Caco-2 (cell line): ENCODE measurements around the gene SLC22A4. TPM values are rescaled to one million over a fixed set of nuclear protein-coding genes. Genes with fewer than 3 reads are reported as not detected.

Experiments
- BruUV-seq: library from RNA; stranded (reverse); fragments of 400-500 nt; replicated peaks from 2 replicates; lab custom pipeline; 2021; lab: Mats Ljungman, UMichigan
- CTCF ChIA-PET: fragments of 300-600 bp; sonication (Branson Sonifier 250); formaldehyde crosslinking; loops from one replicate; lab custom pipeline; 2022; ENCODE audit warnings: antibody characterized with exemption; lab: Charles Lee
- POLR2A ChIA-PET: fragments of 300-600 bp; sonication (Branson Sonifier 250); formaldehyde crosslinking; loops from one replicate; lab custom pipeline; 2022; ENCODE audit warnings: antibody characterized with exemption; lab: Charles Lee
- DNase-seq, 2 experiments: peaks; one replicate each; pipeline versions ENCODE4 v3.0.0 to v3.0.0-alpha.2; 2020 to 2022
- H3K27me3 ChIP-seq: replicated peaks from 2 replicates; pipeline ENCODE4 v1.6.0; 2011; ENCODE audit warnings: low read length; ENCODE audit not compliant: control insufficient read depth, insufficient read depth
- H3K36me3 ChIP-seq: 2 replicates; pipeline ENCODE4 v1.5.1; 2011; ENCODE audit warnings: low read length; ENCODE audit not compliant: control insufficient read depth, insufficient read depth
- H3K4me1 ChIP-seq: fragments of 250-450 bp; sonication (Bioruptor Pico); 2 replicates; pipeline ENCODE4 v1.5.1; 2020; ENCODE audit warnings: mild to moderate bottlenecking
- H3K4me3 ChIP-seq: 2 replicates; pipeline ENCODE4 v1.5.1; 2011; ENCODE audit warnings: low read depth, mild to moderate bottlenecking, control low read depth, low read length
- H3K9me3 ChIP-seq: fragments of 250-450 bp; sonication (Bioruptor Pico); 2 replicates; pipeline ENCODE4 v1.5.1; 2020; ENCODE audit warnings: mild to moderate bottlenecking, moderate library complexity
- H3K27ac Mint-ChIP-seq: one replicate; pipeline ENCODE4 v1.8.0; 2022; ENCODE audit warnings: mixed read lengths; ENCODE audit not compliant: unreplicated experiment
- H3K27me3 Mint-ChIP-seq: one replicate; pipeline ENCODE4 v1.8.0; 2022; ENCODE audit warnings: mixed read lengths; ENCODE audit not compliant: insufficient read depth, unreplicated experiment
- H3K36me3 Mint-ChIP-seq: one replicate; pipeline ENCODE4 v1.8.0; 2022; ENCODE audit warnings: mild to moderate bottlenecking, mixed read lengths; ENCODE audit not compliant: insufficient read depth, unreplicated experiment
- H3K4me1 Mint-ChIP-seq: one replicate; pipeline ENCODE4 v1.8.0; 2022; ENCODE audit warnings: low read depth, mixed read lengths; ENCODE audit not compliant: unreplicated experiment
- H3K4me3 Mint-ChIP-seq: one replicate; pipeline ENCODE4 v1.8.0; 2022; ENCODE audit warnings: mild to moderate bottlenecking, moderate library complexity, mixed read lengths; ENCODE audit not compliant: unreplicated experiment
- H3K9me3 Mint-ChIP-seq: one replicate; pipeline ENCODE4 v1.8.0; 2022; ENCODE audit warnings: mixed read lengths; ENCODE audit not compliant: unreplicated experiment
- CTCF ChIP-seq, 2 experiments: fragments of 200-600 bp in 1 of 2; IDR thresholded peaks; 1 replicate in 1 of 2; 2 replicates in 1 of 2; pipeline versions ENCODE4 v1.5.1 to v1.8.0; 2011 to 2022; ENCODE audit warnings: antibody characterized with exemption in 1 of 2, control low read depth in 1 of 2, inconsistent platforms in 1 of 2, low read depth in 1 of 2, low read length in 1 of 2, mild to moderate bottlenecking in 1 of 2, moderate library complexity in 1 of 2; ENCODE audit not compliant: insufficient read depth in 1 of 2, severe bottlenecking in 1 of 2, unreplicated experiment in 1 of 2
- intact Hi-C: fragments of 100-400 bp; cut with micrococcal nuclease; formaldehyde crosslinking; loops from one replicate; pipeline ENCODE4 v1.10.0; 2022; ENCODE audit not compliant: unreplicated experiment
- total RNA-seq: library from RNA; stranded (reverse); gene quantifications from 2 replicates; pipeline ENCODE4 v1.2.3, GENCODE V29; 2022

SLC22A4 gene
- total RNA-seq, 1 experiment from 2014 or later: 1.5 TPM

GRCh38 chr5:132283423-132284043, 10.7 kb upstream of the SLC22A4 start:
- H3K27ac Mint-ChIP-seq: no peak overlapping the region
- no peaks in the 10 kb centered on the region for H3K27me3 Mint-ChIP-seq
- H3K36me3 ChIP-seq: no peaks in the 10 kb centered on the region
- peak; percentile 43 to 49 for TF ChIP-seq CTCF (IDR thresholded peaks at IDR 0.05; ENCODE audit: insufficient read depth in 1 of 2, low read depth in 1 of 2, low read length in 1 of 2, severe bottlenecking in 1 of 2, unreplicated experiment in 1 of 2)
- no peak overlapping the region for H3K4me3 Mint-ChIP-seq
- peak in 1 of 2 experiments; percentile 39 for DNase-seq
- H3K36me3 Mint-ChIP-seq: no peaks in the 10 kb centered on the region
- no peak overlapping the region for H3K4me3 ChIP-seq
- ChIA-PET CTCF (interaction anchor here (1.0 kb wide), 1 partner anchor 46 kb away, joined by 3 read pairs; no protein-coding TSS in a partner anchor), POLR2A (no interaction called here)
- H3K27me3 ChIP-seq: no peaks in the 10 kb centered on the region
- no peaks in the 10 kb centered on the region for H3K9me3 ChIP-seq
- intact Hi-C loops: loop anchor here (1.0 to 2.0 kb wide), 2 partner anchors 10 to 45 kb away; no protein-coding TSS in a partner anchor
- H3K9me3 Mint-ChIP-seq: peaks cover 9% of the 10 kb centered on the region
- peaks cover 13% of the 10 kb centered on the region for H3K4me1 ChIP-seq
- BruUV-seq: no TSS peak
- peaks cover 18% of the 10 kb centered on the region for H3K4me1 Mint-ChIP-seq

GRCh38 chr5:132289097-132289496, 5.1 kb upstream of the SLC22A4 start:
- intact Hi-C loops: no loop called here
- no peak for TF ChIP-seq CTCF (IDR thresholded peaks at IDR 0.05; ENCODE audit: insufficient read depth in 1 of 2, low read depth in 1 of 2, low read length in 1 of 2, severe bottlenecking in 1 of 2, unreplicated experiment in 1 of 2)
- H3K4me3 Mint-ChIP-seq: no peak overlapping the region
- Histone ChIP-seq H3K4me1 (peaks cover 4% of the 10 kb centered on the region; the same call in 1 of the 2 replicates), H3K27me3 (no peaks in the 10 kb centered on the region), H3K4me3 (no peak overlapping the region), H3K36me3 (no peaks in the 10 kb centered on the region), H3K9me3 (no peaks in the 10 kb centered on the region)
- H3K27ac Mint-ChIP-seq: no peak overlapping the region
- peaks cover 9% of the 10 kb centered on the region for H3K36me3 Mint-ChIP-seq
- CTCF ChIA-PET: no interaction called here
- H3K9me3 Mint-ChIP-seq: no peaks in the 10 kb centered on the region
- POLR2A ChIA-PET: no interaction called here
- no peaks in the 10 kb centered on the region for H3K27me3 Mint-ChIP-seq
- no peak for DNase-seq
- H3K4me1 Mint-ChIP-seq: peaks cover 12% of the 10 kb centered on the region
- no TSS peak for BruUV-seq

- CTCF ChIA-PET: interaction anchor here (1.0 kb wide), 1 partner anchor 205 kb away, joined by 3 read pairs; no protein-coding TSS in a partner anchor
- H3K36me3 Mint-ChIP-seq: peaks cover 18% of the 10 kb centered on the region
- peaks cover 12% of the 10 kb centered on the region for H3K4me1 Mint-ChIP-seq
- BruUV-seq: no TSS peak
- POLR2A ChIA-PET: interaction anchor here (0.5 kb wide), 1 partner anchor 10 kb away, joined by 3 read pairs; no protein-coding TSS in a partner anchor
- H3K4me3 Mint-ChIP-seq: no peak overlapping the region
- no peaks in the 10 kb centered on the region for H3K36me3 ChIP-seq
- H3K9me3 ChIP-seq: no peaks in the 10 kb centered on the region
- no peak overlapping the region for H3K27ac Mint-ChIP-seq
- no peak overlapping the region for H3K4me3 ChIP-seq
- H3K9me3 Mint-ChIP-seq: no peaks in the 10 kb centered on the region
- no peak for DNase-seq
- no peaks in the 10 kb centered on the region for H3K27me3 ChIP-seq
- H3K27me3 Mint-ChIP-seq: no peaks in the 10 kb centered on the region
- TF ChIP-seq CTCF (IDR thresholded peaks at IDR 0.05; ENCODE audit: insufficient read depth in 1 of 2, low read depth in 1 of 2, low read length in 1 of 2, severe bottlenecking in 1 of 2, unreplicated experiment in 1 of 2): no peak
- H3K4me1 ChIP-seq: peaks cover 8% of the 10 kb centered on the region; the same call in 1 of the 2 replicates
- intact Hi-C loops: no loop called here
These were observed 3.2 kb upstream of the SLC22A4 start for GRCh38 chr5:132291026-132291425.
